Liver (tissue), 9 donors: ENCODE data around the gene ASPHD2. TPM values are rescaled to one million over a fixed set of nuclear protein-coding genes. Genes with fewer than 3 reads are reported as not detected.

ENCODE experiments used
- DNase-seq: peaks from one replicate; pipeline ENCODE4 v3.0.0-alpha.2; 2017; ENCODE audit warnings: low spot score
- H3K27ac ChIP-seq, 2 donors: one replicate each; pipeline ENCODE4 v1.7.0; 2013; ENCODE audit warnings: inconsistent platforms in 2 of 2, low read length in 2 of 2, control low read depth in 1 of 2, low read depth in 1 of 2, mild to moderate bottlenecking in 1 of 2
- H3K27me3 ChIP-seq, 4 donors: one replicate each; pipeline versions ENCODE4 v1.6.1 to v1.7.0; 2013; ENCODE audit warnings: low read length in 3 of 4, inconsistent platforms in 1 of 4, mild to moderate bottlenecking in 1 of 4, moderate library complexity in 1 of 4; ENCODE audit not compliant: control insufficient read depth in 4 of 4, insufficient read depth in 4 of 4
- H3K36me3 ChIP-seq, 4 donors: one replicate each; pipeline versions ENCODE4 v1.6.1 to v1.7.0; 2013; ENCODE audit warnings: low read length in 3 of 4, mild to moderate bottlenecking in 3 of 4, low read depth in 1 of 4, moderate library complexity in 1 of 4; ENCODE audit not compliant: control insufficient read depth in 4 of 4, insufficient read depth in 3 of 4
- H3K4me1 ChIP-seq, 4 donors: one replicate each; pipeline versions ENCODE4 v1.6.1 to v1.7.0; 2013; ENCODE audit warnings: low read length in 3 of 4, mild to moderate bottlenecking in 3 of 4, moderate library complexity in 1 of 4; ENCODE audit not compliant: control insufficient read depth in 4 of 4, insufficient read depth in 4 of 4
- H3K4me3 ChIP-seq, 3 donors: one replicate each; pipeline versions ENCODE4 v1.6.1 to v1.7.0; 2013; ENCODE audit warnings: low read length in 3 of 3, control low read depth in 1 of 3, low read depth in 1 of 3, mild to moderate bottlenecking in 1 of 3
- H3K9ac ChIP-seq, 2 donors: one replicate each; pipeline ENCODE4 v1.7.0; 2013; ENCODE audit warnings: low read length in 2 of 2, mild to moderate bottlenecking in 2 of 2, moderate library complexity in 2 of 2, control low read depth in 1 of 2, low read depth in 1 of 2
- H3K9me3 ChIP-seq, 4 donors: one replicate each; pipeline versions ENCODE4 v1.6.1 to v1.7.0; 2013; ENCODE audit warnings: low read length in 3 of 4; ENCODE audit not compliant: control insufficient read depth in 4 of 4
- CTCF ChIP-seq: fragments of 150-350 bp; IDR thresholded peaks from 2 replicates; pipeline ENCODE4 v1.5.1; 2017; ENCODE audit warnings: improper control_type of control experiment, low read depth, low read length; ENCODE audit not compliant: missing input control
- EGR1 ChIP-seq, 2 donors: IDR thresholded peaks; 2 replicates each; pipeline ENCODE4 v1.6.1; 2016 to 2018; ENCODE audit warnings: antibody characterized with exemption in 2 of 2, low read depth in 2 of 2
- FOXA1 ChIP-seq: IDR thresholded peaks from 2 replicates; pipeline ENCODE4 v1.6.1; 2016; ENCODE audit warnings: antibody characterized with exemption
- FOXA2 ChIP-seq: IDR thresholded peaks from 2 replicates; pipeline ENCODE4 v1.6.1; 2016; ENCODE audit warnings: antibody characterized with exemption
- GABPA ChIP-seq, 2 donors: IDR thresholded peaks in 1 of 2; conservative IDR thresholded peaks in 1 of 2; 2 replicates each; pipeline ENCODE4 v1.6.1; 2016; ENCODE audit warnings: antibody characterized with exemption in 2 of 2, mild to moderate bottlenecking in 1 of 2, moderate library complexity in 1 of 2
- HNF4A ChIP-seq, 2 donors: conservative IDR thresholded peaks; 2 replicates each; pipeline ENCODE4 v1.6.1; 2016; ENCODE audit warnings: antibody characterized with exemption in 2 of 2, mild to moderate bottlenecking in 2 of 2
- JUND ChIP-seq, 2 donors: IDR thresholded peaks; 2 replicates each; pipeline ENCODE4 v1.6.1; 2016; ENCODE audit warnings: antibody characterized with exemption in 2 of 2
- MAX ChIP-seq: IDR thresholded peaks from 2 replicates; pipeline ENCODE4 v1.6.1; 2016; ENCODE audit warnings: antibody characterized with exemption
- NR2F2 ChIP-seq: IDR thresholded peaks from 2 replicates; pipeline ENCODE4 v1.6.1; 2016; ENCODE audit warnings: antibody characterized with exemption
- RAD21 ChIP-seq, 2 donors: IDR thresholded peaks; 2 replicates each; pipeline ENCODE4 v1.6.1; 2016; ENCODE audit warnings: antibody characterized with exemption in 2 of 2, mild to moderate bottlenecking in 2 of 2
- RXRA ChIP-seq, 2 donors: IDR thresholded peaks; 2 replicates each; pipeline ENCODE4 v1.6.1; 2017 to 2018; ENCODE audit warnings: antibody characterized with exemption in 2 of 2, mild to moderate bottlenecking in 1 of 2
- SP1 ChIP-seq: IDR thresholded peaks from 2 replicates; pipeline ENCODE4 v1.6.1; 2018; ENCODE audit warnings: antibody characterized with exemption, mild to moderate bottlenecking
- TAF1 ChIP-seq: conservative IDR thresholded peaks from 2 replicates; pipeline ENCODE4 v1.6.1; 2016; ENCODE audit warnings: antibody characterized with exemption, mild to moderate bottlenecking
- YY1 ChIP-seq: IDR thresholded peaks from 2 replicates; pipeline ENCODE4 v1.6.1; 2016; ENCODE audit warnings: antibody characterized with exemption, mild to moderate bottlenecking
- ZBTB33 ChIP-seq: IDR thresholded peaks from 2 replicates; pipeline ENCODE4 v1.6.1; 2016; ENCODE audit warnings: antibody characterized with exemption
- WGBS: extraction: QIAGEN DNeasy Blood & Tissue Kit; methylation state at CpG from one replicate; pipeline ENCODE4 v1.1.7; 2013; 5-methylcytosine and 5-hydroxymethylcytosine counted together
- polyA plus RNA-seq, 2 donors: library from polyadenylated mRNA; stranded (reverse) in 1 of 2; unstranded in 1 of 2; fragments of 200-250 nt in 1 of 2; fragments of >200 nt in 1 of 2; fragmentation: Nextera tagmentation in 1 of 2; extraction: Ambion mirVana in 1 of 2; gene quantifications; one replicate each; pipeline versions ENCODE4 v1.2.1 to v1.2.3, GENCODE V29; 2013 to 2015
- total RNA-seq, 2 donors: library from RNA; depleted of rRNA; stranded (reverse); fragments of >200 nt; gene quantifications; one replicate each; pipeline ENCODE4 v1.2.3, GENCODE V29; 2014
- donor health status: healthy.
- donor health status: healthy.
- donor health status: healthy.
- donor health status: healthy.
- donor health status: healthy.

ASPHD2 gene
- total and polyA plus RNA-seq, 4 donors = 0.12 to 0.47 (median 0.18) TPM

GRCh38 chr22:26430600-26430999, 1.5 kb downstream of the ASPHD2 start (continued):
- TF ChIP-seq CTCF = no peak
- no peak for TF ChIP-seq JUND (IDR thresholded peaks at IDR 0.05)
- TF ChIP-seq EGR1 (IDR thresholded peaks at IDR 0.05; ENCODE audit: low read depth in 2 of 2) = no peak
- TF ChIP-seq SP1 = no peak
- TF ChIP-seq HNF4A (conservative IDR thresholded peaks at IDR 0.05) = no peak

- WGBS = 83% methylated on average over 13 of the region's 13 CpGs
- Histone ChIP-seq H3K9me3 (no peaks in the 10 kb centered on the region), H3K4me3 (no peak overlapping the region), H3K9ac (no peak overlapping the region), H3K4me1 (peaks cover 1 to 7% (median 6%) of the 10 kb centered on the region in 4 donors), H3K36me3 (no peaks in the 10 kb centered on the region), H3K27me3 (peaks cover 0 to 7% (median 3%) of the 10 kb centered on the region in 4 donors), H3K27ac (no peak overlapping the region)
- no peak for TF ChIP-seq CTCF
- TF ChIP-seq MAX = no peak
- no peak for TF ChIP-seq ZBTB33
- TF ChIP-seq TAF1 = no peak
- no peak for TF ChIP-seq SP1
- no peak for TF ChIP-seq RXRA (IDR thresholded peaks at IDR 0.05)
- TF ChIP-seq RAD21 (IDR thresholded peaks at IDR 0.05) = no peak
- TF ChIP-seq NR2F2 = no peak
- DNase-seq = no peak
Measured at GRCh38 chr22:26431261-26431995, 2.4 kb downstream of the ASPHD2 start.

GRCh38 chr22:26432619-26433311, 3.7 kb downstream of the ASPHD2 start:
- no peak for DNase-seq
- H3K4me3 ChIP-seq = no peak overlapping the region
- H3K9ac ChIP-seq = no peak overlapping the region
- H3K27me3 ChIP-seq = peaks cover 0 to 7% (median 2%) of the 10 kb centered on the region in 4 donors
- peaks cover 1 to 7% (median 6%) of the 10 kb centered on the region in 4 donors for H3K4me1 ChIP-seq
- 72% methylated on average over 3 of the region's 3 CpGs for WGBS
- H3K27ac ChIP-seq = no peak overlapping the region
- no peaks in the 10 kb centered on the region for H3K9me3 ChIP-seq
- no peaks in the 10 kb centered on the region for H3K36me3 ChIP-seq
- no peak for TF ChIP-seq RAD21 (IDR thresholded peaks at IDR 0.05)
- TF ChIP-seq FOXA1 = no peak
- no peak for TF ChIP-seq SP1
- no peak for TF ChIP-seq GABPA (IDR thresholded peaks at IDR 0.05 in 1 of 2, conservative IDR thresholded peaks at IDR 0.05 in 1 of 2)
- TF ChIP-seq YY1 = no peak
- no peak for TF ChIP-seq FOXA2
- no peak for TF ChIP-seq MAX
- no peak for TF ChIP-seq TAF1
- no peak for TF ChIP-seq CTCF
- TF ChIP-seq NR2F2 = no peak
- no peak for TF ChIP-seq EGR1 (IDR thresholded peaks at IDR 0.05; ENCODE audit: low read depth in 2 of 2)
